H9 (cell line): ENCODE data around the gene SP8. TPM values are rescaled to one million over a fixed set of nuclear protein-coding genes. Genes with fewer than 3 reads are reported as not detected.

ENCODE experiments used
- DNase-seq: peaks from one replicate; pipeline ENCODE4 v3.0.0-alpha.2; 2017
- H2AFZ ChIP-seq: one replicate; pipeline ENCODE4 v1.6.1; 2013; ENCODE audit warnings: mild to moderate bottlenecking, low read length, control low read depth, moderate library complexity
- H2AK5ac ChIP-seq: 2 replicates; pipeline ENCODE4 v1.6.1; 2013; ENCODE audit warnings: low read length, control low read depth, mixed read lengths; ENCODE audit not compliant: insufficient read length
- H2BK120ac ChIP-seq: one replicate; pipeline ENCODE4 v1.6.1; 2013; ENCODE audit warnings: low read depth, mild to moderate bottlenecking, low read length, control low read depth, inconsistent platforms; ENCODE audit not compliant: poor library complexity, severe bottlenecking
- H2BK12ac ChIP-seq: 2 replicates; pipeline ENCODE4 v1.6.1; 2013; ENCODE audit warnings: low read length, control low read depth, mixed read lengths, low read depth; ENCODE audit not compliant: insufficient read length
- H2BK15ac ChIP-seq: 2 replicates; pipeline ENCODE4 v1.6.1; 2013; ENCODE audit warnings: low read depth, low read length, control low read depth
- H2BK20ac ChIP-seq: one replicate; pipeline ENCODE4 v1.6.1; 2013; ENCODE audit warnings: low read depth, mild to moderate bottlenecking, low read length, control low read depth, inconsistent platforms; ENCODE audit not compliant: poor library complexity, severe bottlenecking
- H2BK5ac ChIP-seq: 2 replicates; pipeline ENCODE4 v1.6.1; 2013; ENCODE audit warnings: low read length, control low read depth, mixed read lengths; ENCODE audit not compliant: insufficient read length
- H3K14ac ChIP-seq: 2 replicates; pipeline ENCODE4 v1.6.1; 2013; ENCODE audit warnings: low read length, control low read depth; ENCODE audit not compliant: insufficient read depth
- H3K18ac ChIP-seq: 2 replicates; pipeline ENCODE4 v1.6.1; 2013; ENCODE audit warnings: low read depth, mild to moderate bottlenecking, mixed read lengths, low read length, control low read depth; ENCODE audit not compliant: insufficient read length
- H3K23ac ChIP-seq: 2 replicates; pipeline ENCODE4 v1.6.1; 2013; ENCODE audit warnings: low read length, control low read depth, mixed read lengths, low read depth; ENCODE audit not compliant: insufficient read length
- H3K23me2 ChIP-seq: 2 replicates; pipeline ENCODE4 v1.6.1; 2013; ENCODE audit warnings: low read depth, mild to moderate bottlenecking, mixed read lengths, low read length, control low read depth; ENCODE audit not compliant: insufficient read length, poor library complexity, severe bottlenecking
- H3K27ac ChIP-seq: 2 replicates; pipeline ENCODE4 v1.5.1; 2013; ENCODE audit warnings: low read length, control low read depth, mixed read lengths, low read depth; ENCODE audit not compliant: insufficient read length
- H3K27me3 ChIP-seq: 2 replicates; pipeline ENCODE4 v1.6.1; 2013; ENCODE audit warnings: low read length, control low read depth, inconsistent platforms; ENCODE audit not compliant: insufficient read depth
- H3K4ac ChIP-seq: 2 replicates; pipeline ENCODE4 v1.6.1; 2013; ENCODE audit warnings: low read depth, mild to moderate bottlenecking, control low read depth, inconsistent platforms, low read length, moderate library complexity
- H3K4me1 ChIP-seq: 2 replicates; pipeline ENCODE4 v1.6.1; 2013; ENCODE audit warnings: low read length, control low read depth, inconsistent platforms; ENCODE audit not compliant: insufficient read depth
- H3K4me2 ChIP-seq: 2 replicates; pipeline ENCODE4 v1.6.1; 2013; ENCODE audit warnings: low read length, control low read depth, mixed read lengths; ENCODE audit not compliant: insufficient read length, insufficient read depth
- H3K56ac ChIP-seq: 2 replicates; pipeline ENCODE4 v1.6.1; 2013; ENCODE audit warnings: low read depth, mild to moderate bottlenecking, mixed read lengths, low read length, control low read depth; ENCODE audit not compliant: insufficient read length
- H3K79me1 ChIP-seq: 2 replicates; pipeline ENCODE4 v1.6.1; 2013; ENCODE audit warnings: low read depth, mild to moderate bottlenecking, moderate library complexity, low read length, control low read depth, inconsistent platforms; ENCODE audit not compliant: insufficient read depth, poor library complexity, severe bottlenecking
- H3K79me2 ChIP-seq: 2 replicates; pipeline ENCODE4 v1.6.1; 2013; ENCODE audit warnings: low read length, control low read depth, inconsistent platforms; ENCODE audit not compliant: insufficient read depth
- H3K9ac ChIP-seq: 2 replicates; pipeline ENCODE4 v1.6.1; 2013; ENCODE audit warnings: low read length, control low read depth, mixed read lengths; ENCODE audit not compliant: insufficient read length; ENCODE audit errors: extremely low read depth
- H3K9me3 ChIP-seq: one replicate; pipeline ENCODE4 v1.6.1; 2013; ENCODE audit warnings: low read depth, low read length, inconsistent platforms; ENCODE audit not compliant: control insufficient read depth
- H3T11ph ChIP-seq: one replicate; pipeline ENCODE4 v1.6.1; 2013; ENCODE audit warnings: mild to moderate bottlenecking, low read length, control low read depth, inconsistent platforms
- H4K20me1 ChIP-seq: one replicate; pipeline ENCODE4 v1.6.1; 2013; ENCODE audit not compliant: control insufficient read depth, insufficient read length, insufficient read depth
- H4K5ac ChIP-seq: 2 replicates; pipeline ENCODE4 v1.6.1; 2013; ENCODE audit warnings: low read depth, mild to moderate bottlenecking, mixed read lengths, low read length, control low read depth; ENCODE audit not compliant: insufficient read length
- H4K8ac ChIP-seq: replicated peaks from 2 replicates; pipeline ENCODE4 v1.6.1; 2013; ENCODE audit warnings: low read length, control low read depth, mixed read lengths, low read depth; ENCODE audit not compliant: insufficient read length
- H4K91ac ChIP-seq: 2 replicates; pipeline ENCODE4 v1.6.1; 2013; ENCODE audit warnings: low read depth, mild to moderate bottlenecking, moderate library complexity, mixed read lengths, low read length, control low read depth; ENCODE audit not compliant: insufficient read length
- H3K27ac Mint-ChIP-seq, 3 experiments: 2 replicates in 2 of 3; 3 replicates in 1 of 3; pipeline ENCODE4 v1.8.0; 2020 to 2021; ENCODE audit warnings: mixed read lengths in 3 of 3, mild to moderate bottlenecking in 1 of 3, moderate library complexity in 1 of 3
- H3K27me3 Mint-ChIP-seq: 2 replicates; pipeline ENCODE4 v1.8.0; 2021; ENCODE audit warnings: low read depth, mild to moderate bottlenecking, moderate library complexity, mixed read lengths
- H3K36me3 Mint-ChIP-seq, 3 experiments: 2 replicates in 2 of 3; 3 replicates in 1 of 3; pipeline ENCODE4 v1.8.0; 2020 to 2021; ENCODE audit warnings: low read depth in 3 of 3, mixed read lengths in 3 of 3; ENCODE audit not compliant: insufficient read depth in 1 of 3
- H3K4me1 Mint-ChIP-seq, 2 experiments: 2 replicates each; pipeline ENCODE4 v1.8.0; 2020; ENCODE audit warnings: mixed read lengths in 2 of 2
- H3K4me3 Mint-ChIP-seq, 2 experiments: 2 replicates in 1 of 2; 3 replicates in 1 of 2; pipeline ENCODE4 v1.8.0; 2020 to 2021; ENCODE audit warnings: mild to moderate bottlenecking in 2 of 2, mixed read lengths in 2 of 2, moderate library complexity in 1 of 2
- H3K9me3 Mint-ChIP-seq, 2 experiments: 2 replicates in 1 of 2; 3 replicates in 1 of 2; pipeline ENCODE4 v1.8.0; 2020; ENCODE audit warnings: mild to moderate bottlenecking in 2 of 2, mixed read lengths in 2 of 2, moderate library complexity in 1 of 2
- CTCF ChIP-seq: fragments of 200-600 bp; sonication (generic); conservative IDR thresholded peaks from 3 replicates; pipeline ENCODE4 v1.8.0; 2021; ENCODE audit warnings: antibody characterized with exemption, mild to moderate bottlenecking
- WGBS: extraction: QIAGEN DNeasy Blood & Tissue Kit; methylation state at CpG from one replicate; pipeline ENCODE4 v1.1.7; 2013; ENCODE audit warnings: missing lambda C conversion rate, low lambda C conversion rate, mixed read lengths; ENCODE audit not compliant: insufficient read length; ENCODE audit errors: extremely low coverage; 5-methylcytosine and 5-hydroxymethylcytosine counted together
- total RNA-seq: library from RNA; stranded (reverse); gene quantifications from 2 replicates; pipeline ENCODE4 v1.2.1, GENCODE V29; 2021

The SP8 gene
- total RNA-seq, 1 experiment from 2014 or later, result 3.5 TPM

GRCh38 chr7:20785157-20786048, 1.3 kb downstream of the SP8 start:
- TF ChIP-seq CTCF, result no peak; the same call in 2 of the 3 replicates
- H3K4me2 ChIP-seq, result peak overlapping the region; percentile 96
- DNase-seq, result peak; percentile 67

More at GRCh38 chr7:20785157-20786048, 1.3 kb downstream of the SP8 start:
- Histone ChIP-seq H3K9me3 (no peaks in the 10 kb centered on the region), H2AK5ac (no peak overlapping the region), H4K8ac (no peak overlapping the region), H3K23me2 (peaks cover 36% of the 10 kb centered on the region), H3K4ac (no peak overlapping the region), H3K14ac (no peak overlapping the region; the same call in 1 of the 2 replicates), H3K27me3 (peaks cover 15% of the 10 kb centered on the region; the same call in 1 of the 2 replicates), H2BK5ac (no peak overlapping the region), H2BK120ac (no peak overlapping the region), H2BK20ac (no peak overlapping the region), H3K4me1 (peaks cover 3% of the 10 kb centered on the region), H3K56ac (no peak overlapping the region), H2AFZ (no peak overlapping the region), H4K91ac (no peak overlapping the region), H2BK12ac (no peak overlapping the region), H4K20me1 (no peaks in the 10 kb centered on the region), H3K79me1 (no peaks in the 10 kb centered on the region), H3K9ac (no peak overlapping the region), H3K79me2 (no peaks in the 10 kb centered on the region), H2BK15ac (no peak overlapping the region), H3K23ac (no peak overlapping the region), H3K27ac (no peak overlapping the region), H3K18ac (no peak overlapping the region), H3T11ph (no peak overlapping the region), H4K5ac (no peak overlapping the region)
- peaks cover 57% of the 10 kb centered on the region for H3K27me3 Mint-ChIP-seq
- no peak overlapping the region; a peak in 1 of 7 replicates for H3K27ac Mint-ChIP-seq
- H3K36me3 Mint-ChIP-seq, result no peaks in the 10 kb centered on the region
- peaks cover 60 to 68% of the 10 kb centered on the region in 2 experiments for H3K4me1 Mint-ChIP-seq
- peak overlapping the region; percentile 84 to 92 for H3K4me3 Mint-ChIP-seq
- WGBS, result no CpG with 5 or more reads among the region's 89 CpGs
- peaks cover 0 to 4% of the 10 kb centered on the region in 2 experiments; a peak in 2 of 5 replicates for H3K9me3 Mint-ChIP-seq
